GM19240 (cell line): Measurements from ENCODE around the gene CFAP20DC.
"Not testable (repeated sequence)": the region's sequence is repeated elsewhere in the genome, so short reads cannot be mapped to it uniquely, and the experiment has no call there.

Experiments used
- DNase-seq: peaks from one replicate; pipeline ENCODE4 v3.0.0; 2011; ENCODE audit warnings: low spot score; ENCODE audit not compliant: insufficient read length

The CFAP20DC gene

DNA sequence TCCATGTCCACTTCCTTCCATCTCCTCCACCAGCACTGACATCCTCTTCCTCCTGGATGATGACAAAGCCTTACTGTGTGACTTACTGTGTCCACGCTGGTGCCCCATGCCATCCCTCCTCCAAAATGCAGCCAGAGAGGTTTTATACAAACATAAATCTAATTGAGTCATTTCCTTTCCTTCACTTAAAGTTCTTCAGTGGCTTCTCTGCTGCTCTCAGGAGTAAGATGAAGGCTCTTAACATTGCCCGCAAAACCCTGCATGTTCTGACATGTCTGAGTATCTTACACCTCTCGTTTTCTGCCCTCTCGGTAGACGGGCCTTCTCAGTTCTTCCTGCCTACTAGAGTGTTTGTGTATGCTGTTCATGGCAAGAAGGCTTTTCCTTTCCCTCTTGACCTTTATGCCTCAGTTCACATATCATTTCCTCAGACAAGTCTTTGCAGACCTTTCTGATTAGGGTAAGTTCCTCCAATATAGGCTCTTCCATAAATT lies 175.5 kb downstream of the CFAP20DC start:
- no peak for DNase-seq

DNA sequence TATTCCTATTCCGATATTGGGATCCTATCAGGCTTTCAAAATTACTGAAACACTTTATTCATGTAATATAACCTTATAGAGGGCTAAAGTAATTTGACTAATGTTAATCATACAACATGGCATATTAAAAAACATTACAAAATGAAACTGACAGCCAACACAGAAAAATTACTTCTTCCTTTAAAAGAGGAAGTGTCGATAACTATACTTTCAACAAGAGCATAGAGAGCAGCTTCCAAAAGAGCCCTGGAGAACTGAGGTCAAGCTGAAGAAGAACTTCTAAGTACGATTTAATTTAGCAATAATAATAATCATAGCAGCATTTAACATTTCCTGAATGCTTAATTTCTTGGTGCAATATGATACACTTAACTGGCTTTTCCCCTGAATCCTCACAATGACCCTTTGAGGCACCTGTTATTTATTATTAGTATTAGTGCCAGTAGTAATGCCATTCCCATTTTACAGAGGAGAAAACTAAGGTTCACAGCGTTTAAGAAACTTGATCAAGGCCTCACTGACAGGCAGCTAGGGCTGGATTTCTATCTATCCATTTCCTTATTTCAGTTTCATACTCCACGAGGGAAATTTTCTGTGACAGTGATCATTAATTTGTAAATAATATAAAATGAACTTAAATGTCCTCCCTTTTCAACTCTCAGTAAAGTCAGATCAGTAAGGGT lies 181.6 kb downstream of the CFAP20DC start:
- DNase-seq = no peak

DNA sequence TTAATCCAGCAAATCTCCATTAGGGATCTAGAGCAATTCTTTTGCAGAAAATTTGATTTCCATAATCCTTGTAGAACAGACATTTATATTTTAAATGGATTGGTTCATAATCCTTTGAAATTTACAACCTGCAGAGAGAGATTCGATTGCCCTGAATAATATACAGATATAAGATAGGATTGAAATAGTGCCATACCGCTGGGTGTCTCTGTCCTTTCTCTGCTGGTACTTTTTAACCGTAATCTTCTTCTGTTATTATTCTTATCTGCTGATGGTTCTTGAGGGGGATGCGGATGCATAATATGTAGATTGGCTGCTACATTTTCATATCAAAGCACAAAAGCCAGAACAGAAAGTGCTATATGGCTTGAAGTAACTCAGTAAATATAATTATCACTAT lies 182.2 kb downstream of the CFAP20DC start:
- no peak for DNase-seq

DNA sequence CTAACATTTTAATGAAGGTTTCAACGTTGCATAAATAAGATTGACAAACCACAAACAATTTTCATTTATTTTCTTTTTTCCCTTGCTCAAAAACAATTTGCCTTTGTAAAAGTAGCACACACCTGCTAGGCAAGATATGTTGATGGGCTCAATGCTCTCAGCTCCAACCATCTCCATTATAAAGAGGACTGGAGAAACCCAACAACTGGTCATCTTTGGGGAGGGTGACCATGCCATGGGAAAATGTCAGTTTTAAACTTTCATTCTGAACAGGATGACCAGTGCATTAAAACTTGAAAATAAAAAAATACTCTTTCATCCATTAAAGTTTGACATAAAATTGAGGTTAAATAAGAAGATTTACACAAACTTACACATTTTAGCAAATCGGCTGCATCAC lies 183.7 kb downstream of the CFAP20DC start:
- no peak for DNase-seq

DNA sequence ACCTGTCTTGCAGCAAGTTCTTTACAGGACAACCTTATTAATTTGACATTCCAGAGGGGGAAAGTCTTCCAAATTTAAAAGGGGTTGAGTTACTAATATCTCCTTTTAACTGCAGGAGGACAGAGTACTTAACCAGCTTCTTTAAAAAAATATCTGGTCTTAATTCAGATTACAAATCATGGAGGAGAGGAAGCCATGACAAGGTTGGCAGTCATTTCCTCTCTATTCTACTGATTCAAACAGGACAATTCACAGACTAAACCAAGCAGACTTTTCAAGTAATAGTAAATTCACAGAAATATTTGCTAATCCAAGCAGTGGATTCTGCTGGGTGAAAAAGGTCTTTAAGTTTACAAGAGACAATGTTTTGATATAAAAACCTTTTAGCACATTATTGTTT lies 185.3 kb downstream of the CFAP20DC start:
- DNase-seq = no peak

DNA sequence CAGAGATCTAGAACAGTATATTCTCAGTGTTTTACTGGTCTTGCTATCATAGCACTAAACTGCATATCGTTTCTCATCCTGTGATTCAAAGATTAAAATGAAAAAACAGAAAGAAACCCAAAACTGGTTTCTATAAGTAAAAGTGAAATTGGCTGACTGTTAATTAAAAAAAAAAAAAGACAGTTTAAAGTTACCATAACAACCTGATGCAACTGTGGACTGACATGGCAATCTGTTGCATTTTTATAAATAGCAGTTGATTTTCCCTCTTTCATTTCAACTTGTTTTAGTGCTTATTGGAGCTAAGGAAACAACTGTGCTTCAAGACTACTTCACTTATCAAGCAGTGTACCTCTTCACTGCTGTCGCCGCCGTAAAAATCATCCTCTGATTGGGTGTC lies 186.6 kb downstream of the CFAP20DC start:
- no peak for DNase-seq

DNA sequence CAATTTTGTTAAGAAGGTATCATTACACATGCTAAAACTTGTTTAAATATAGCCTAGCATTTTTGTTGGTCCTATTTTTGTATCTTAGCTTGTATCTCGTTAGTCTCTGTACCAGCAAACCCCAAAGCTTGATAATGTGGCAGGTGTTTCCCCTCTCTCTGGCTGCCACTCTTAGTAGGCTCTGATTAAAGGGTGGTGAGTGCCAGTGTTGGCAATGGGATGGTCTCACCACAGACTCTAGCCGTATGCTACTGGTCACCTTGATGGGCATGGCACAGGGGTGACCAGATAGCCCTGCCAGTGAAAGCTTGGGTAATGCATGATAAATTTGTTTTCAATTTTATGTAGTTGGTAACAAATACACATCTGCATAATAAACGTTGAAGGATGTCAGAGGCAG lies 188.3 kb downstream of the CFAP20DC start:
- no peak for DNase-seq

DNA sequence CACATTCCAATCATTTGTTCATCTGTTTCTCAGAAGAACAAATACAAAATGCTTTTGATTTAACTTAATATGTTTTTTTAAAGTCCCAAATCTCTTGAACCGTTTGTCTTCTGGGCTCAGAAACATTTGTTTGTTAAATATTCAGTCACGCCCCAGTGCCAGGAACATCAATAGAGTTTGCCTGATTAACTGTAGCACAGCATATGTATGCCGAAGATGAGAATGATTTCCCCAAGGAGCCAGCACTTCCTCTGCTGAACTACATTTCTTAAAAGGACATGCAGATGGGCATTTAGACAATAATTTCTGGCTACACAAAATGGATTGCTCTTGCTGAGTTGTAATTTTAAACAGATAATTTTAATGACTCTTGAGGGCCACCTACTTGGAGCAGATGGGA lies 191.7 kb downstream of the CFAP20DC start:
- DNase-seq = no peak

DNA sequence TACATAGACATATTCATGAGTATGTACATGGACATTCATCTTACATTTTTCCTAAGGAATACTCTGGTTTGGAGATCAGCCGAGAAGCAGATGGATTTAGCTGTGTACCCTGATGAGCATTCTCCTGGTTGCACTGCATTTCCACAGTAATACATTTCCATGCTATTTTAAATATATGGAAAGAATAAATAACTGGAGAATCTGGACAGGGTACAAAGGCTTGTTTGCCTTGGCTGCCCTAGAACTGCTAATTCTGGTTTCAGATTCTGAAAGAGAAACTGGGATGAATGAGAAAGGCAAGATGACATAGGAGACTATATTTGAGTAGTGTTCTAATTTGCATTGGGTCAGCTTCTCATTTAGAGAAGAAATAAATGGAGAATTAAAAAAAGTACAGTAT lies 192.4 kb downstream of the CFAP20DC start:
- no peak for DNase-seq

DNA sequence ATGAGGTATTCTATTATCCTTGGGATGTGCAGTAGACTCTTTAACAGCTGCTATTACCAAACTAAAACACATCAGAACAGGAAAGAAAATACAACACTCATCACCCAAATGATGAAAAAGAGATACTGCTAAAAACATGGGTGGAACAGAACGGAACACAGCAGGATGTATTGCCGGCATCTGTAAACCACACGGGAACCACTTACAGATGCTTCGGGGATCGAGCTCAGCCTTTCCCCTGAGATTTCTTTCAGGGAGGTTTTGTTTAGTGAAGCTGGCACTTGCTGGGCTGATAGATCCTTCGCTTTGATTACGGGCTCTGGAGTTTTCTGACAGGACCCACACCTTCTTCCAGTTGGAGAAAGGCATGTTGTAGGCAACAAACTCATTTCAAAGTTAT lies 201.0 kb downstream of the CFAP20DC start:
- DNase-seq = no peak

DNA sequence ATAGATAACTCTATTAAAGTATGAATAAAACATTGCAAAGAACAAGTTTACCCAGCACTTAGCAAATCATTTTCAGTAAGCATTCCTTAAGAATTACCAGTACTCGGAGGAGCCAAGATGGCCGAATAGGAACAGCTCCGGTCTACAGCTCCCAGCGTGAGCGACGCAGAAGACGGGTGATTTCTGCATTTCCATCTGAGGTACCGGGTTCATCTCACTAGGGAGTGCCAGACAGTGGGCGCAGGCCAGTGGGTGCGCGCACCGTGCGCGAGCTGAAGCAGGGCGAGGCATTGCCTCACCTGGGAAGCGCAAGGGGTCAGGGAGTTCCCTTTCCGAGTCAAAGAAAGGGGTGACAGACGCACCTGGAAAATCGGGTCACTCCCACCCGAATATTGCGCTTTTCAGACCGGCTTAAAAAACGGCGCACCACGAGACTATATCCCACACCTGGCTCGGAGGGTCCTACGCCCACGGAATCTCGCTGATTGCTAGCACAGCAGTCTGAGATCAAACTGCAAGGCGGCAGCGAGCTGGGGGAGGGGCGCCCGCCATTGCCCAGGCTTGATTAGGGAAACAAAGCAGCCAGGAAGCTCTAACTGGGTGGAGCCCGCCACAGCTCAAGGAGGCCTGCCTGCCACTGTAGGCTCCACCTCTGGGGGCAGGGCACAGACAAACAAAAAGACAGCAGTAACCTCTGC lies 207.6 kb downstream of the CFAP20DC start:
- not testable (repeated sequence) for DNase-seq

DNA sequence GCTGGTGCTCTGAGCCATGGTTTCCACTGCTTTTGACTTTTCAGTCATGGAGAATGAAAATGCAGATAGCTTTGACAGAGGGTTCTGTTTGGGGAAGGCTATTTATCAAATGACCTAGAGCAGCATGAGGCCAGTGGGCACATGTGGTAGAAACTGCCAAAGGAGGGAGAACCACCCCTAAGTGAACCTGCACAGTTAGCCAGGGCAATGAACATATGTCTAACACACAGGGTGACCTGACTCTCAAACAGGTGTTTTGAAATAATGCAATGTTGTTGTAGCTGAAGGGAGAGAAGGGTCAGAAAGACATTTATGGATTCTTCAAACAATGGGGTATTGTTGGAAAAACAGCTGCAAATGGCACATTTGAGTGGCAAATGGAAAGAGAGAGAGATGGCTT lies 208.9 kb downstream of the CFAP20DC start:
- DNase-seq = no peak

DNA sequence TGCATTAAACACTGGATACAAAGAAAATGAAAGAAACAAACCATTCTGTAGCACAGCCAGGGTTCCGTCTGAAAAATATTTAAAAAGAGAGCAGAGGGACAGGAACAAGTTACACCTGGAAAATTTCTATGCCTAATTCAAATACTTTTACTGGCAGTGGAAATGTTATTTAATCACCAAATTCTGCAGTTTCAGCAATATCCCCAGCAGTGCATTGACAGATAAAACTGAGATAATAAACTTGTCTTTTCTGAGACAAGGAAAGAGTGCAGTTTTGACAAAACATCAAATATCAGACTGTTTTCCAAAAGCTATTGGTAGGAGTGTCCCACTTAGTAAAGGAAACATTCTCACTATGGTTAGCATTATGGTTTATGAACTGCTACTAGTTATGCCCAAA lies 209.9 kb downstream of the CFAP20DC start:
- no peak for DNase-seq

DNA sequence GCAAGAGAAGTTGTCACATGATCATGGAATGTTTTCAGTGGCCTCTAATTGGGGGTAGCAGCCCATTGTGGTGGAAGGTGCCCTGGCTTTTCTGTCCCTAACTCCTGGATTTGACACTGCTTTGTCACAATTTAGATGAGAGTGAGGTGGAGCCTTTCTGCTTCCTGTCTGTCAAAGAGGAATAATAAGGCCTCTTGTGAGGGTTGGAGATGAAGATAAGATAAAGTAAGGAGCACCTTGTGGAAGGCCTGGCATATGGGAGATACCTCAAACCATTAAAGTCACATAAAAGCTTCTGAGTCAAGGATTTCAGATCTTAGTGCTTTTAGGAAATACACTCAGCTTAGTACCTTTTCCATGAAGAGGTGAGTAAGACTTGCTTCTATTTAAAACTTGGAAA lies 210.6 kb downstream of the CFAP20DC start:
- no peak for DNase-seq

DNA sequence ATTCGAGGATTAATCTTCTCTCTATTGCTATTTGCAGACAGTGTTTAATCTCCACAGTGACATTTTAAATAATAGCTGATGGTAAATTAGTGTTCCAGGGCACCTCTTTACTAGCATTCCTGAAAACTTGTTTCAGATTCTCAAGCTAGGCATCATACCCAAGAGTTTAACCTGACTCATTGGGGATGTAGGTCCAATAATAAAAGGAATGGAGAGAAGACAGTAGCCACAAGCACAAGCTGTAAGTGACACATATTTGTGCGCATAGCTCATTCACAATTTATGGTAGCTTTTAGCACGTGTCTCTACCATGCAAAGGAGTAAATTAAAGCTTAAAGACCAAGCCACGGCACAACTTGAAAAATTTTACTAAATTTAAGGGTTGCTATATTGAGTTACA lies 212.0 kb downstream of the CFAP20DC start:
- no peak for DNase-seq

DNA sequence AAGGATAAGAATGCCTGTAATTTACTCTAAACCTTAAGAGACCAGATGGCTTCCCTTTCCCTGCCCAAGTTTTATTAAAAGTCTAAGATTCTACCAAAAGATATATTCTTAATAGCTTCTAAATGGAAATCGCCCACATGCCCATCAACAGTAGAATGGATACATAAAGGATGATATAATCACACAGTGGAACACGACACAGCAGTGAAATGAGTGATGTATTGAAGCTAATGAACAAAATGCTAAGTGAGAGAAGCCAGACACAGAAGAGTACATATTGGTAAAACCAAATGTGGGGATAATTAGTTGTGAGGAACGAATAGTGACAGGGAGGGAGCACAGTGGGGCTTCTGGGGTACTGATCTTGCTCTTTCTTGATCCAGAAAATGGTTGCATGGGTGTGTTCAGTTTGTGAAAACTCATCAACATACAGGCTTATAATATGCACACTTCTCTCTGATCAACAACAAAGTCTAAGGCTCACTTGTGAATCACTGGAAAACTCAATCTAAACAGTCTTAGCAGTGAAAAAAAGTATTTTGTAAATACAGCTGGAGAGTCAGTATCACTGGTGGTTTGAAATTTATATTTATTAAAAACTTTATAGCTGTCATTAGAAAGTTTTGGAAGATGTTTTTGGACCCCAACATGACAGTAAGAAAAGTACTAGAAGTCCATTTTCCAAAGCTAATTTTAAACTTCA lies 212.5 kb downstream of the CFAP20DC start:
- DNase-seq = no peak

DNA sequence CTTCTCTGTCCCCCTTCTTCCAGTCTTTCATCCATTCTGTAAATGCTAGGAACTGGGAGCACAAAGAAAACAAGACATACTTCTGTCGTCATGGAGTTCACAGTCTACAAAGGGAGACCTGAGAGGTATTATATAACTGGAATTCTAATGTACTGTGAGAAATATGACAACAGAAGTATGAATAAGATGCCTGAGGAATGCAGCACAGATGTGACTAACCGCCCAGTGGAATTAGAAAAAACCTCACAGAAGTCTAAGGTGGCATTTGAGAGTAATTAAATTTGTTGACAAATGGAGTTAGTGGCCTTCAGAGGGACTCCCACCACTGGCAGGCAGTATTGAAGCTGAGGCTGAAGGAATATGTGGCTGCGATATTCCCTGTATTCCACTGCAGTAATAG lies 214.7 kb downstream of the CFAP20DC start:
- DNase-seq = no peak

DNA sequence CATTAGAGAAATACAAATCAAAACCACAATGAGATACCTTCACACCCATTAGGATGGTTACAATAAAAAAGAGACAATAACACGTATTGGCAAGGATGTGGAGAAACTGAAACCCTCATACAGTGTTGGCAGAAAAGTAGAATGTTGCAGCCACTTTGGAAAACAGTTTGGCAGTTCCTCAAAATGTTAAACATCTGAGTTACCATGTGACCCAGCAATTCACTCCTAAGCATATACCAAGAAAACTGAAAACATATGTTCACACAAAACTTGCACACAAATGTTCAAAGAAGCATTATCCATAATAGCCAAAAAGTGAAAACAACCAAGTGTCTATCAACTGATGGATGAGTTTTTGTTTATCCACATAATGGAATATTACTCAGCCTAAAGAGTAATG lies 216.3 kb downstream of the CFAP20DC start:
- no peak for DNase-seq

DNA sequence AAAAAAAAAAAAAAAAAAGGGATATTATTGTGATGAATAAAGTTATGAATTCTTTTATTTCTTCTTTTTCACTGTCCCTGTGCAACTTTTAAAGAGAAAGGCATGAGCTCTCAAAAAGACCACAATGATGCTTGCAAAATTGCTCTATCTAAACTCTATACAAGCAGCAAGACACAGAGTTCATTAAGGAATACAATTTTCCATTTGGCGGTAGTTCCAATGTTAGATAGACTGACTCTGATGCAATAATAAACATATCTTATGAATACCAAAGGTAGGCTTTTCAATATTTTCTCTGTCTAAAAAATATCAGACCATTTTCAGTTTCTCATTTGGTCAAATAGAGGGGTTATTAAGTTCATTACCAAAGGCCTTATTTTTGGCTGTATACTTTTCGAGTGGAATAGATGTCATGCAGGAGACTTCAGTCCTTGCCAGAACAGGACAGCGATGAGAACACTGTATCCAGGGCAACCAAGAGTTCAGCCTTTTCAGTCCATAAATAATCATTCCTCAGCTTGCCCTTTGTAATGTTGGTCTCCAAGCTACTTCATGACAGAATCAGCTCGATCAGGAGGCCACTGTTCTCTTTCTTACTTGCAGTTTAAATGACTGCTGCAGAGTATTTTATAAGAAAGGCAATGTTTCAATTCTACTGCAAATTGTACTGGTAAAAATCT lies 220.4 kb downstream of the CFAP20DC start:
- no peak for DNase-seq

DNA sequence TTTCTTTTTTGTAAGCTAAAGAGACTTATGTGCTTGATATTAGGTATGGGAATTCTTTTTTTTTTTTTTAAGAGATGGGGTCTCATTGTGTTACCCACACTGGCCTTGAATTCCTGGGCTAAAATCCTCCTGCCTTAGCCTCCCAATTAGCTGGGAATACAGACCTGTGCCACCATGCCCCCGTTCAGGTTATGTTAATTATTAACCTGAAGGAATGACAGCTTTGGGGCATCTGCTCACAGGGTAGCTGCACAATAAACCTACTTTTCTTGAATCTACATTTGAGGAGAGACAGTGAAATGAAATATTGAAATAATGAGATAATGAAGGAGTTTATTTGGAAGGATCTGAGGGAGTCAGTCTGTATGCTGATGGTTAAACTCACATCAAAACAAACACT lies 225.0 kb downstream of the CFAP20DC start:
- no peak for DNase-seq

DNA sequence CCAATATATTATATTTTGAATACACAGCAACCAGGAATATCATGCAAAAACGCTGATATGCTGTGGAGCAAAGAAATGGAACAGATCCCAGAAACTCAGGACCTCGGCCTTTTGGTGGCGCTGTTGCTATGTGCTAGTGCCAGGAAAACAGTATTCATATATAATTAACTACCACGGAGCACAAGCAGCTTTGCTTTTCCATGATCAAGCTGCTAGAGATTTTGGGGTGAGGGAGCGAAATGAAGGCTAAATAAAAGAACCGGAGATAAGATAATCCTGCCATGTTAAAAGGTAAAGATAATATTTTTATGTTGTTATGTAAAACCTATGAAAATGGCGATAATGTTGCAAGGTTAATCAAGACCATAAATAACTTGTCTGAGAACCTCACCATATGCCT lies 225.5 kb downstream of the CFAP20DC start:
- DNase-seq = peak; percentile 8
